GM21529 (cell line): ENCODE measurements around the gene CELSR3.

ENCODE experiments used
- ATAC-seq: cut with Tn5 transposase; IDR thresholded peaks from one replicate; pipeline ENCODE4 v1.9.1; 2021; ENCODE audit not compliant: unreplicated experiment

CELSR3 gene

DNA sequence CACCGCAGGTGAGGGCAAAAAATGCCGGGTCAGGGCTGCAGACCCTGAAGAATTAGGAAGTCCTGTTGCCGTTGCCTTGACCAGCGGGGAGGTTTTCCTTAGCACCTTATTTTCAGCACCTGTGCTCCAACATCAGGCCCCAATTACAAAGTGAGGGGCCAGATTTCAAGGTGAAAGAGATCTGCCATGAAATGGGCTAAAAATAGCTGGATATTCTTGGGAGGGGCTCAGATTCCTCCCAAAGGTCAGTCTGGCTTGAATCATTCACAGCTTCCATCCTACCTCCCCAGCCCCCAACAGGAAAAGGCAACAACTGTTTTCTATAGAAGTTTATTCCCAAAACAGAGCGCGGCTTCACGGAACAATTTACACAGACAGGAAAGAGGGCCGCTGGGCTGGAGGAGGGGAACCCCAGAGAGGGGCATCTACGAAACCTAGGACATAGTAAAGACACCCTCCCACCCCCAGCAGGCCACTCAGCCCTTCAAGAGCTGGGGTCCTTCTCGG lies 26.5 kb downstream of the CELSR3 start:
- no peak for ATAC-seq

- ATAC-seq = peak; percentile 88
Measured at GRCh38 chr3:48635222-48636021, 27.3 kb downstream of the CELSR3 start, which contains the start of gene SLC26A6. SLC26A6 (minus strand) TSS chr3:48635461; CDS start chr3:48635393, 68 bp downstream.

- peak; percentile 25 for ATAC-seq
Measured at GRCh38 chr3:48634661-48635221, 27.9 kb downstream of the CELSR3 start.

DNA sequence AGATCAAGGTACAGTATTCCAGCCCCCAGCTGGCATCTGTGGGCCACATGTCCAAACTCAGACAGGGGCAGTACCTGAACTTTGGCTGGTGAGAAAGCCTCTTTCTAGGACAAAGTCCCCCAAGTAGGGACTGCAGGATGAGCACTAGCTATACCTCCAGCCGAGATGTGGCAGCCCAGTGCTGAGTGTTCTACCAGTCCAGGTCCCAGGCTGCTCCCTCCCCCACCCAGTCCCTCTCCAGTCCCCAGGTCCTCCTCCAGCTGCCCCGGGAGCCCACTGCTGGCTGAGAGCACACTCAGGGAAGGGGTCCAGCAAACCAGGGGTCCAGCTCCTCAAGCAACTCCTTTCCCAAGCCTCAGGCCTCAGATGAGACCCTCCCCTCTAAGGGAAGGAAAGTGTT lies 28.9 kb downstream of the CELSR3 start:
- ATAC-seq = no peak

- ATAC-seq = no peak
Measured at GRCh38 chr3:48633256-48633655, 29.4 kb downstream of the CELSR3 start.

- no peak for ATAC-seq
Measured at GRCh38 chr3:48631516-48632448, 30.9 kb downstream of the CELSR3 start.

GRCh38 chr3:48630833-48631232 lies 31.9 kb downstream of the CELSR3 start:
- no peak for ATAC-seq

- ATAC-seq = no peak
Measured at GRCh38 chr3:48630407-48630806, 32.3 kb downstream of the CELSR3 start.

DNA sequence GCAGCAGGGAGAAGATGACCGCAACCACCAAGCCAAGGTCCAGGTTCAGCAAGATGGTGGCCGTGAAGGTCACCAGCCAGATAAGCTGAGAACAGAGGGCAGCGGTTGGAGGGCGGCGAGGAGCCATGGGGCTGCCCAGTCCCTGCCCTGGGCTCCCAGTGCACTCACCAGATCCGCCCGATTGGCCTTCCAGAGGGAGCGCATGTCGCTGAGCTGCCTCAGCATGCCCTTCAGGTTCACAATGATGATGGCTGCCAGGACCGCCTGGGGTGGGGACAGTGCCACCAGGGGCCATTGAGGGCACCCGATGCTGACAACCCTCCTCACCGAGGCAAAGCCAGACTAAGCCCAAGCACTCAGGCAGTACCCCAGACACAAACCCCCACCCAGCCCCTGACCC lies 32.8 kb downstream of the CELSR3 start:
- ATAC-seq = no peak

GRCh38 chr3:48628277-48629017 lies 34.2 kb downstream of the CELSR3 start:
- no peak for ATAC-seq

- no peak for ATAC-seq
Measured at GRCh38 chr3:48625600-48625999, 37.1 kb downstream of the CELSR3 start.

DNA sequence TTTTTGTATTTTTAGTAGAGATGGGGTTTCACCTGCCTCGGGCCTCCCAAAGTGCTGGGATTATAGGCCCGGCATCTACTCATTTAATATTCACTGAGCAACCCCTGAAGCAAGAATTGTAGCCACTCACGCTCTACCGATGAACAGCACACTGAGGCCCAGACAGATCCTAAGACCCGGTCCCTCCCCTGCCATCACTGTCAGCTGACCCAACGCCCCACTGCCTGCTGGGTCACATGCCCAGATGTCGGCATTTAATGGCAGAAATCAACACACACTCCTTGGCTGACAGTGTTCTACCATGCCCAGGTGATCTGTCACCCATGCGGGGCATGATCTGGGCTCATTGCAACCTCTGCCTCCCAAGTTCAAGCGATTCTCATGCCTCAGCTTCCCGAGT lies 37.9 kb downstream of the CELSR3 start:
- no peak for ATAC-seq

DNA sequence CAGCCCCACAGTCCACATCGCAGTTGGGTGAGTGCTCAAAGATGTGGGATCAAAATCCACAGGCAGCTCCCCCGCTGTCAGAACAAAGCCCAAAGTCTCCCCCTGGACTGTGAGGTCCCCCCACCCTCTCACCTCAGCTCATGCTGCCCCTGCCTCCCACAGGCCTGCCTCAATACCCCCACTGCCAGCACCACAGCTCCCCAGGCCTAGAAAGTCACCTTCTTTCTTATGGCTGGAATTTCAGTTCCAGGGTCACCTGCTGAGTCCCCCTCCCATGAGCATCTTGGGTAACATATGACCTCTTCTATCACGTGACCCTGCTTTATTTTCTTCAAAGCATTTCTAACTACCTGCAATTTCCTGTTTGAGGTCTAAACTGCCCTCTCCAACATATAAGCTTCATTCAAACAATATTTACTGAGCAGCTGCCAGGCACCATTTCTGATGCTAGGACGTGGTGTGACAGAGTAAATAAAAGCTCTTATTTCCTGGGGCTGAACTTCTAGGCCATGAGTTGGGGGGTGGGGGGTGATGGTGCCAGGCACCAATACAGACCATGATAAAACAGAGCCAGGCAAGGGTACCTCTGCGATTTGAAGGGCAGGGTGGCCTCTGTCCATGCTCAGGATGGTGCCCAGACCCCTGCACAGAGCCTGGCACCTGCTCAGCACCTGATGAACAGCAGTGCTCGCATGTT lies 38.7 kb downstream of the CELSR3 start:
- ATAC-seq = no peak

DNA sequence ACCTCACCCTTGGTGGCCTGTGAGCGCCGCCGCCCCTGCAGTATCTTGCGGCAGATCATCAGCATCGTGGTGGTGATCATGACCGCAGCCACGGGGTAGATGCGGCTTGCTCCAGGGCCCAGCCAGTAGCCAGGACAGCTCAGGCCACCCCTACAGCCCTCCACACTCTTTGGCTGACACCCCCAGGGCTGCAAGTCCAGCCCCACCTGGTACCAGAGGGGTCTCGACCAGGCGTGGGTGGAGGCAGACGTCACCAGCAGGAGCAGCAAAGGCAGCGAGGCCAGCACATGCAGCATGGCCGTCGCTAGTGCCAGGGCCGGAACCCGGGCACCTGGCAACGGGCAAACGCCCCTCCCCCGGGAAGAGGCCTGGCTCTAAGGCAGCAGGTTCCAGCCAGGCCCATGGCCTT lies 41.2 kb downstream of the CELSR3 start, which contains the start of gene TMEM89:
TSS of gene TMEM89 (minus strand) at position 309 of the 409 bp plus-strand sequence. CDS start at position 296, 13 bp downstream.
- ATAC-seq = no peak

- no peak for ATAC-seq
Measured at GRCh38 chr3:48619541-48620524, 42.9 kb downstream of the CELSR3 start.

DNA sequence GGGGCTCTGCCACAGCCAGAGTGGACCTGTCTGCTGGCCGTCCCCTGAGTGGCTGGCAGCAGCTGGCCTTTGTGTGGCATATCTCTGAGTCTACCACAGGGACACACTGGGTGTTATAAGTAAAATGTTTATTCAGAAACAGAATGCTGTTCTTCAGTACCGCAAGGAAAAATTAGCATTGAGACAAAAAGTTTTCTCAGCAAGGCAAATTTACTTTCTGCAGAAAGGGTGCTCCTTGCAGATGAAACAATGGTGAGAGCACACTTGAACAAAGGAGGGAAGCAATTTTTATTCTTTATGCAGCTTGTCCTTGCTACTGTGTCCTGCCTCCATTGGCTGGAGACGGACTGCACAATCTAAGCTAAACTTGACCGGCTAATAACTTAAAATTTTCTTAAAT lies 45.1 kb downstream of the CELSR3 start:
- ATAC-seq = no peak

GRCh38 chr3:48614044-48614443 lies 48.6 kb downstream of the CELSR3 start:
- ATAC-seq = no peak

DNA sequence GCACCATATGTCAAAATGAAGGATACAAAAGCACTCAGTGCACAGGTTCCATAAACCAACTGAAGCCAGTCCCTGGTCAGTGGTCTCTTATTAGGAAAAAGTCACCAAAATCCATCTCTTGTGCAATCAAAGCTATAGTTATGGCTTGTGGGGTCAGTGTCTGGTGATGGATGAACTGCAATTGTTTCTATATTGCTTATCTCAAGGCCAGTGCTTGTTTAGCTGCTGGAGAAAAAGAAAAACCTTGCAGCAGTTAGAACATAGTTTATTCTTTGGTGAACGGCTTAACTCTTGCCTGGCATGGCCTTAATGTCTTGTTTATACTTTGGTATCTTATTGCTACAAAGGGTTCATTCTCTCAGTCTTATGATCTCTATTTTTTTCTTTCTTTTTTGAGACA lies 50.4 kb downstream of the CELSR3 start:
- ATAC-seq = no peak
